CD4-positive, alpha-beta T cell (primary cell): ENCODE measurements around the gene COA7. TPM values are rescaled to one million over a fixed set of nuclear protein-coding genes. Genes with fewer than 3 reads are reported as not detected.

ENCODE experiments used
- ATAC-seq: fragments of 200-7000 bp; cut with Tn5 transposase; one replicate; pipeline ENCODE4 v1.10.0; 2022; ENCODE audit warnings: mild to moderate bottlenecking; ENCODE audit not compliant: poor library complexity
- CTCF ChIA-PET: fragments of 350-600 bp; sonication (Branson Sonifier 250); formaldehyde crosslinking; loops from one replicate; lab custom pipeline; 2021; ENCODE audit warnings: antibody characterized with exemption, inconsistent platforms; lab: Charles Lee
- POLR2A ChIA-PET: fragments of 350-600 bp; sonication (Branson Sonifier 250); formaldehyde crosslinking; loops from one replicate; lab custom pipeline; 2021; ENCODE audit warnings: antibody characterized with exemption, inconsistent platforms; lab: Charles Lee
- DNase-seq, 14 experiments: peaks; one replicate each; pipeline ENCODE4 v3.0.0-alpha.2; 2013 to 2020; ENCODE audit warnings: mixed read lengths in 2 of 14
- H3K27ac ChIP-seq, 2 donors: one replicate each; pipeline versions ENCODE4 v1.5.1 to v1.7.0; 2013; ENCODE audit warnings: low read length in 2 of 2, low read depth in 1 of 2, mild to moderate bottlenecking in 1 of 2
- H3K27me3 ChIP-seq, 2 experiments: 1 replicate in 1 of 2; 2 replicates in 1 of 2; pipeline versions ENCODE4 v1.6.1 to v1.7.0; 2013; ENCODE audit warnings: low read length in 2 of 2, control low read depth in 1 of 2, mild to moderate bottlenecking in 1 of 2, moderate library complexity in 1 of 2; ENCODE audit not compliant: insufficient read depth in 2 of 2, control insufficient read depth in 1 of 2
- H3K36me3 ChIP-seq: one replicate; pipeline ENCODE4 v1.6.1; 2013; ENCODE audit warnings: low read length, control low read depth; ENCODE audit not compliant: insufficient read depth
- H3K4me1 ChIP-seq: one replicate; pipeline ENCODE4 v1.6.1; 2013; ENCODE audit warnings: low read length, control low read depth; ENCODE audit not compliant: insufficient read depth
- H3K4me3 ChIP-seq: one replicate; pipeline ENCODE4 v1.5.1; 2013; ENCODE audit warnings: mild to moderate bottlenecking, low read length, moderate library complexity
- H3K9me3 ChIP-seq, 2 experiments: 1 replicate in 1 of 2; 2 replicates in 1 of 2; pipeline versions ENCODE4 v1.6.1 to v1.7.0; 2013; ENCODE audit warnings: low read length in 2 of 2, mild to moderate bottlenecking in 2 of 2, control low read depth in 1 of 2, moderate library complexity in 1 of 2; ENCODE audit not compliant: control insufficient read depth in 1 of 2, insufficient read depth in 1 of 2
- H3K27ac Mint-ChIP-seq: one replicate; pipeline ENCODE4 v1.8.0; 2020; ENCODE audit warnings: mixed read lengths
- H3K27me3 Mint-ChIP-seq: one replicate; pipeline ENCODE4 v1.8.0; 2021; ENCODE audit warnings: mixed read lengths
- H3K36me3 Mint-ChIP-seq: one replicate; pipeline ENCODE4 v1.8.0; 2021; ENCODE audit warnings: low read depth, mixed read lengths
- H3K4me1 Mint-ChIP-seq: one replicate; pipeline ENCODE4 v1.8.0; 2021; ENCODE audit warnings: low read depth, mixed read lengths
- H3K4me3 Mint-ChIP-seq: one replicate; pipeline ENCODE4 v1.8.0; 2020; ENCODE audit warnings: mild to moderate bottlenecking, mixed read lengths
- H3K9me3 Mint-ChIP-seq: one replicate; pipeline ENCODE4 v1.8.0; 2020; ENCODE audit warnings: mixed read lengths
- CTCF ChIP-seq: fragments of 200-600 bp; IDR thresholded peaks from one replicate; pipeline ENCODE4 v1.8.0; 2022; ENCODE audit warnings: antibody characterized with exemption, mild to moderate bottlenecking
- intact Hi-C, 2 experiments: fragments of 100-400 bp; cut with DNase I in 1 of 2; cut with micrococcal nuclease in 1 of 2; formaldehyde crosslinking; loops; one replicate each; pipeline versions ENCODE4 v1.15.1 to v1.9.0; 2023 to 2025; cut with DNase I, micrococcal nuclease
- total RNA-seq, 174 experiments: library from RNA in 2 of 174; stranded (reverse) in 2 of 174; gene quantifications; one replicate each; pipeline ENCODE4 v1.2.3 and lab custom pipeline; 2021 to 2026

COA7 gene
- total RNA-seq, 2 experiments from 2014 or later: 0.99 to 1.1 TPM

GRCh38 chr1:52637946-52638345, 60.2 kb downstream of the COA7 start:
- no peaks in the 10 kb centered on the region for H3K9me3 ChIP-seq
- no peak for TF ChIP-seq CTCF
- POLR2A ChIA-PET: interaction anchor here (0.7 to 8.7 kb wide), 15 partner anchors 11 to 234 kb away, joined by 3 to 97 read pairs (median 3); partner anchors contain the start of genes ORC1, PRPF38A and TUT4
- H3K4me3 ChIP-seq: peak overlapping the region; percentile 41
- intact Hi-C loops: loop anchor here in 1 of 2 experiments (1.0 to 2.0 kb wide), 3 partner anchors 36 to 85 kb away; partner anchors contain the start of genes GPX7 and TUT4
- peak overlapping the region; percentile 93 to 94 for H3K27ac ChIP-seq
- peaks cover 85% of the 10 kb centered on the region for H3K4me1 Mint-ChIP-seq
- H3K27ac Mint-ChIP-seq: peak overlapping the region; percentile 98
- H3K27me3 ChIP-seq: no peaks in the 10 kb centered on the region
- peak overlapping the region; percentile 86 for H3K4me3 Mint-ChIP-seq
- peaks cover 48% of the 10 kb centered on the region for H3K36me3 Mint-ChIP-seq
- CTCF ChIA-PET: interaction anchor here (0.8 to 1.7 kb wide), 4 partner anchors 13 to 214 kb away, joined by 3 to 6 read pairs (median 3); no protein-coding TSS in a partner anchor
- no peak for DNase-seq
- ATAC-seq: no peak
- H3K9me3 Mint-ChIP-seq: no peaks in the 10 kb centered on the region
- peaks cover 11% of the 10 kb centered on the region for H3K36me3 ChIP-seq
- peaks cover 89% of the 10 kb centered on the region for H3K4me1 ChIP-seq
- no peaks in the 10 kb centered on the region for H3K27me3 Mint-ChIP-seq

- Mint-ChIP-seq H3K4me1 (peaks cover 84% of the 10 kb centered on the region), H3K36me3 (peaks cover 38% of the 10 kb centered on the region), H3K27ac (peak overlapping the region; percentile 98), H3K9me3 (no peaks in the 10 kb centered on the region), H3K4me3 (peak overlapping the region; percentile 86), H3K27me3 (no peaks in the 10 kb centered on the region)
- intact Hi-C loops: loop anchor here in 1 of 2 experiments (1.0 to 2.0 kb wide), 3 partner anchors 35 to 84 kb away; partner anchors contain the start of genes GPX7 and TUT4
- CTCF ChIA-PET: interaction anchor here (1.0 to 1.7 kb wide), 3 partner anchors 10 to 49 kb away, joined by 3 to 6 read pairs (median 3); no protein-coding TSS in a partner anchor
- H3K36me3 ChIP-seq: peaks cover 8% of the 10 kb centered on the region
- H3K27ac ChIP-seq: peak overlapping the region; percentile 93 to 94
- no peaks in the 10 kb centered on the region for H3K27me3 ChIP-seq
- H3K4me1 ChIP-seq: peaks cover 92% of the 10 kb centered on the region
- H3K4me3 ChIP-seq: peak overlapping the region; percentile 41
- DNase-seq (peak; percentile 58 to 91 (median 66)), ATAC-seq (peak; percentile 66)
- H3K9me3 ChIP-seq: no peaks in the 10 kb centered on the region
- POLR2A ChIA-PET: interaction anchor here (0.6 to 8.7 kb wide), 17 partner anchors 10 to 604 kb away, joined by 3 to 97 read pairs (median 3); partner anchors contain the start of genes GPX7, ORC1, PRPF38A and TUT4
- no peak for TF ChIP-seq CTCF
These were observed 61.1 kb downstream of the COA7 start for GRCh38 chr1:52636721-52637695.
